ENCODE measurements around the gene USP24. TPM values are rescaled to one million over a fixed set of nuclear protein-coding genes. Genes with fewer than 3 reads are reported as not detected.

The USP24 gene
- total RNA-seq, 1 donor from 2014 or later = 30.8 TPM

GRCh38 chr1:55146781-55147180 is 68.4 kb downstream of the USP24 start:
- FAIRE-seq (no peak), DNase-seq (ENCODE audit: low read depth) (no peak)
- no peaks in the 10 kb centered on the region for H3K9me3 ChIP-seq (ENCODE audit: insufficient read depth, low read depth, low read length)
- H3K9me3 Mint-ChIP-seq (ENCODE audit: unreplicated experiment) = no peaks in the 10 kb centered on the region
- no peak overlapping the region for H3K27ac Mint-ChIP-seq (ENCODE audit: unreplicated experiment)
- H4K20me1 ChIP-seq (ENCODE audit: insufficient read depth, low read length) = no peaks in the 10 kb centered on the region
- no peaks in the 10 kb centered on the region for H3K4me1 Mint-ChIP-seq (ENCODE audit: low read depth, unreplicated experiment)
- H2AFZ ChIP-seq (ENCODE audit: low read depth, low read length) = no peak overlapping the region
- H3K4me3 ChIP-seq (ENCODE audit: insufficient read depth, low read depth, low read length) = no peak overlapping the region
- no peaks in the 10 kb centered on the region for H3K27me3 ChIP-seq (ENCODE audit: insufficient read depth, low read length)
- H3K4me1 ChIP-seq (ENCODE audit: insufficient read depth, low read length) = no peaks in the 10 kb centered on the region
- no peak overlapping the region for H3K4me2 ChIP-seq (ENCODE audit: low read length)
- H3K9ac ChIP-seq (ENCODE audit: low read length) = no peak overlapping the region
- no peak for TF ChIP-seq EZH2 (IDR thresholded peaks at IDR 0.05; ENCODE audit: insufficient read depth, low read length)
- TF ChIP-seq CTCF (IDR thresholded peaks at IDR 0.05; ENCODE audit: insufficient read depth, low read depth, low read length) = no peak
- peaks cover 4% of the 10 kb centered on the region for H3K36me3 Mint-ChIP-seq (ENCODE audit: low read depth, unreplicated experiment)
- H3K27ac ChIP-seq (ENCODE audit: low read depth, low read length) = no peak overlapping the region
- H3K36me3 ChIP-seq (ENCODE audit: insufficient read depth, low read length) = peaks cover 18% of the 10 kb centered on the region
- H3K79me2 ChIP-seq (ENCODE audit: insufficient read depth, low read length) = no peaks in the 10 kb centered on the region
- no peak overlapping the region for H3K4me3 Mint-ChIP-seq (ENCODE audit: unreplicated experiment)
- H3K27me3 Mint-ChIP-seq (ENCODE audit: low read depth, unreplicated experiment) = no peaks in the 10 kb centered on the region

- H3K4me3 Mint-ChIP-seq (ENCODE audit: unreplicated experiment) = no peak overlapping the region
- no peak overlapping the region for H3K4me2 ChIP-seq (ENCODE audit: low read length)
- H3K4me1 ChIP-seq (ENCODE audit: insufficient read depth, low read length) = no peaks in the 10 kb centered on the region
- H3K4me1 Mint-ChIP-seq (ENCODE audit: low read depth, unreplicated experiment) = no peaks in the 10 kb centered on the region
- DNase-seq (ENCODE audit: low read depth) = no peak
- no peaks in the 10 kb centered on the region for H4K20me1 ChIP-seq (ENCODE audit: insufficient read depth, low read length)
- H3K79me2 ChIP-seq (ENCODE audit: insufficient read depth, low read length) = no peaks in the 10 kb centered on the region
- no peak overlapping the region for H3K27ac Mint-ChIP-seq (ENCODE audit: unreplicated experiment)
- no peak for FAIRE-seq
- TF ChIP-seq EZH2 (IDR thresholded peaks at IDR 0.05; ENCODE audit: insufficient read depth, low read length) (no peak), CTCF (IDR thresholded peaks at IDR 0.05; ENCODE audit: insufficient read depth, low read depth, low read length) (no peak)
- H3K4me3 ChIP-seq (ENCODE audit: insufficient read depth, low read depth, low read length) = no peak overlapping the region
- no peak overlapping the region for H2AFZ ChIP-seq (ENCODE audit: low read depth, low read length)
- H3K9ac ChIP-seq (ENCODE audit: low read length) = no peak overlapping the region
- H3K9me3 ChIP-seq (ENCODE audit: insufficient read depth, low read depth, low read length) = no peaks in the 10 kb centered on the region
- H3K36me3 Mint-ChIP-seq (ENCODE audit: low read depth, unreplicated experiment) = peaks cover 4% of the 10 kb centered on the region
- H3K27ac ChIP-seq (ENCODE audit: low read depth, low read length) = no peak overlapping the region
- H3K27me3 Mint-ChIP-seq (ENCODE audit: low read depth, unreplicated experiment) = no peaks in the 10 kb centered on the region
- H3K27me3 ChIP-seq (ENCODE audit: insufficient read depth, low read length) = no peaks in the 10 kb centered on the region
- peaks cover 21% of the 10 kb centered on the region for H3K36me3 ChIP-seq (ENCODE audit: insufficient read depth, low read length)
- no peaks in the 10 kb centered on the region for H3K9me3 Mint-ChIP-seq (ENCODE audit: unreplicated experiment)
Measured at GRCh38 chr1:55144886-55145285, 70.3 kb downstream of the USP24 start.

- Mint-ChIP-seq H3K4me1 (ENCODE audit: low read depth, unreplicated experiment) (no peaks in the 10 kb centered on the region), H3K4me3 (ENCODE audit: unreplicated experiment) (no peak overlapping the region), H3K36me3 (ENCODE audit: low read depth, unreplicated experiment) (peaks cover 4% of the 10 kb centered on the region), H3K9me3 (ENCODE audit: unreplicated experiment) (no peaks in the 10 kb centered on the region), H3K27ac (ENCODE audit: unreplicated experiment) (no peak overlapping the region), H3K27me3 (ENCODE audit: low read depth, unreplicated experiment) (no peaks in the 10 kb centered on the region)
- H3K4me3 ChIP-seq (ENCODE audit: insufficient read depth, low read depth, low read length) = no peak overlapping the region
- H2AFZ ChIP-seq (ENCODE audit: low read depth, low read length) = no peak overlapping the region
- H3K27ac ChIP-seq (ENCODE audit: low read depth, low read length) = no peak overlapping the region
- DNase-seq (ENCODE audit: low read depth) (no peak), FAIRE-seq (no peak)
- H4K20me1 ChIP-seq (ENCODE audit: insufficient read depth, low read length) = no peaks in the 10 kb centered on the region
- no peaks in the 10 kb centered on the region for H3K4me1 ChIP-seq (ENCODE audit: insufficient read depth, low read length)
- no peak overlapping the region for H3K4me2 ChIP-seq (ENCODE audit: low read length)
- no peaks in the 10 kb centered on the region for H3K9me3 ChIP-seq (ENCODE audit: insufficient read depth, low read depth, low read length)
- no peaks in the 10 kb centered on the region for H3K79me2 ChIP-seq (ENCODE audit: insufficient read depth, low read length)
- no peak overlapping the region for H3K9ac ChIP-seq (ENCODE audit: low read length)
- H3K27me3 ChIP-seq (ENCODE audit: insufficient read depth, low read length) = no peaks in the 10 kb centered on the region
- TF ChIP-seq CTCF (IDR thresholded peaks at IDR 0.05; ENCODE audit: insufficient read depth, low read depth, low read length) (no peak), EZH2 (IDR thresholded peaks at IDR 0.05; ENCODE audit: insufficient read depth, low read length) (no peak)
- H3K36me3 ChIP-seq (ENCODE audit: insufficient read depth, low read length) = peaks cover 22% of the 10 kb centered on the region
Measured at GRCh38 chr1:55143684-55144083, 71.5 kb downstream of the USP24 start.

Measured in astrocyte (in vitro differentiated cells and primary cell).